ENCODE data around the gene RXYLT1. TPM values are rescaled to one million over a fixed set of nuclear protein-coding genes. Genes with fewer than 3 reads are reported as not detected.

The RXYLT1 gene
- total RNA-seq, 1 experiment from 2014 or later = 21.1 TPM

DNA sequence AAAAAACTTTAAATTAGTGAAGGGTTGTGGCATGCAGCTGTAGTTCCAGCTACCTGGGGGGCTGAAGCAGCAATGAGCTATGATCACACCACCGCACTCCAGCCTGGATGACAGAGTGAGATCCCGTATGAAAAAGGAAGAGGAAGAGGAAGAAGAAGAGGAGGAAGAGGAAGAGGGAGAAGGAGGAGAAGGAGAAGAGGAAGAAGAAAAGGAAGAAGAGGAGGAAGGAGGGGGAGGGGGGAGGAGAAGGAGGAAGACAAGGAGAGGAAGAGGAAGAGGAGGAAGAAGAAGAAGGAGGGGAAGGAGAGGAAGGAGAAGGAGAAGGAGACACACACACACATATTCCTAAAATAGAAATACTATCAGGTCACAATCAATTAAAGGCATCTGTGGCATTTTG, 32.0 kb downstream of the RXYLT1 start:
- no peak for DNase-seq (ENCODE audit: low spot score)
- CTCF ChIA-PET = no interaction called here
- intact Hi-C loops (cut with micrococcal nuclease; ENCODE audit: unreplicated experiment) = no loop called here
- Histone ChIP-seq H3K4me3 (ENCODE audit: low read depth, low read length, poor library complexity, severe bottlenecking) (no peak overlapping the region), H3K27me3 (replicated peaks; ENCODE audit: insufficient read depth, low read depth, low read length, poor library complexity) (no peaks in the 10 kb centered on the region), H3K9me3 (ENCODE audit: low read depth, low read length, poor library complexity, severe bottlenecking) (no peaks in the 10 kb centered on the region), H3K27ac (ENCODE audit: low read depth, low read length, poor library complexity, severe bottlenecking) (no peak overlapping the region), H3K4me1 (ENCODE audit: insufficient read depth, low read length, poor library complexity, severe bottlenecking) (peaks cover 4% of the 10 kb centered on the region), H3K36me3 (ENCODE audit: insufficient read depth, low read length, poor library complexity, severe bottlenecking) (no peaks in the 10 kb centered on the region)
- no peak for TF ChIP-seq EZH2 (IDR thresholded peaks at IDR 0.05; ENCODE audit: borderline replicate concordance, low read depth, low read length, poor library complexity, severe bottlenecking)
- TF ChIP-seq CTCF (conservative IDR thresholded peaks at IDR 0.05; ENCODE audit: low read depth, low read length) = no peak
- POLR2A ChIA-PET (ENCODE audit: low non-redundant PET) = no interaction called here
- BruUV-seq (replicated peaks) = no TSS peak

DNA sequence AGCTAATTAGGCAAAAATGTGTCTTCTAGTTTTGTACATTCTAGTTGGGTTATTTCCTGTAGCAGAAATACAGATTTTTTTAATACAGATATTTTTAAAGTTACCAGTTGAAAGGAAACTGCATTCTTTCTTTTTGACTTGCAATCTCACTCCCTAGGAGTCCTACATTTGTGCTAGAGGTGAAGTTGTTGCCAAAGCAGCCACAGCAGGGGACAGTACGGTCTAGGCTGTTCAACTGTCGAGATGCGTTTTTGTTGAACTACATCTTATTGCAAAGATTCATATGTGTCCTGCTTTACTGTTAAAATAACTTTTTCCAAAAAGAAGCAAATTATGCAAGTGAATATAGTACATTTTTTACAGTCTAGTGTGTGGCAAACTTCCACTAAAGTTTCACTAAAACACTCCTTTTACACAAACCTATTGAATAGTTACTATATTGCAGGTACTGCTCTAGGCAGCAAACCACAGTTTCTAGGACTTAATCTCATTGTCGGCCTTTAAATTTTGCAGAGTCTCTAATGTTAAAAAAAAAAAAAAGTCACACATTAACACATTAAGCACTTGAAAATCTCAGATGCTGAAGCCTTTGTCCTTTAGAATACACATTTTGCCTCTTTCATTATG, 34.5 kb downstream of the RXYLT1 start:
- DNase-seq (ENCODE audit: low spot score) = no peak
- Histone ChIP-seq H3K4me3 (ENCODE audit: low read depth, low read length, poor library complexity, severe bottlenecking) (no peak overlapping the region), H3K27ac (ENCODE audit: low read depth, low read length, poor library complexity, severe bottlenecking) (no peak overlapping the region), H3K36me3 (ENCODE audit: insufficient read depth, low read length, poor library complexity, severe bottlenecking) (no peaks in the 10 kb centered on the region), H3K4me1 (ENCODE audit: insufficient read depth, low read length, poor library complexity, severe bottlenecking) (peaks cover under 1% of the 10 kb centered on the region), H3K27me3 (replicated peaks; ENCODE audit: insufficient read depth, low read depth, low read length, poor library complexity) (no peaks in the 10 kb centered on the region), H3K9me3 (ENCODE audit: low read depth, low read length, poor library complexity, severe bottlenecking) (no peaks in the 10 kb centered on the region)
- intact Hi-C loops (cut with micrococcal nuclease; ENCODE audit: unreplicated experiment) = no loop called here
- TF ChIP-seq EZH2 (IDR thresholded peaks at IDR 0.05; ENCODE audit: borderline replicate concordance, low read depth, low read length, poor library complexity, severe bottlenecking) (no peak), CTCF (conservative IDR thresholded peaks at IDR 0.05; ENCODE audit: low read depth, low read length) (no peak)
- POLR2A ChIA-PET (ENCODE audit: low non-redundant PET) = no interaction called here
- BruUV-seq (replicated peaks) = no TSS peak
- CTCF ChIA-PET = no interaction called here

DNA sequence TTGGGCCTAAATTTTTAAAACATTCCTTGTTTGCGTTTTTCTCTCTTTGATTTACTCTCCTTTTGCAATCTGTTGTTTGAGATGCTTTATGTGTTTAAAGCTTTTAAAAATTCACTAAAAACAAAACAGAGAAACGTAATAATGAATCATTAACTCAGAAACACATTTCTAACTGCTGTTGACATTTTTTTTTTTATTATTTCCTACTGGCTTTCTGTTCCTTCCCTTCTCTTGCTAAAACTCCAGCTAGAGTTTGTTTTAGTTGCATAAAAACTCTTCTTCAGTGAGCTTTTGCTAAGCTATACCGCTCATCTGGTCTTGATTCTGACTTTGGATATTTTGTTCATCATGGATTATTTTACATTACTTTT, 35.8 kb downstream of the RXYLT1 start:
- Histone ChIP-seq H3K27ac (ENCODE audit: low read depth, low read length, poor library complexity, severe bottlenecking) (no peak overlapping the region), H3K9me3 (ENCODE audit: low read depth, low read length, poor library complexity, severe bottlenecking) (no peaks in the 10 kb centered on the region), H3K36me3 (ENCODE audit: insufficient read depth, low read length, poor library complexity, severe bottlenecking) (no peaks in the 10 kb centered on the region), H3K4me1 (ENCODE audit: insufficient read depth, low read length, poor library complexity, severe bottlenecking) (no peaks in the 10 kb centered on the region), H3K27me3 (replicated peaks; ENCODE audit: insufficient read depth, low read depth, low read length, poor library complexity) (no peaks in the 10 kb centered on the region), H3K4me3 (ENCODE audit: low read depth, low read length, poor library complexity, severe bottlenecking) (no peak overlapping the region)
- ChIA-PET CTCF (no interaction called here), POLR2A (ENCODE audit: low non-redundant PET) (no interaction called here)
- BruUV-seq (replicated peaks) = no TSS peak
- no peak for TF ChIP-seq EZH2 (IDR thresholded peaks at IDR 0.05; ENCODE audit: borderline replicate concordance, low read depth, low read length, poor library complexity, severe bottlenecking)
- intact Hi-C loops (cut with micrococcal nuclease; ENCODE audit: unreplicated experiment) = no loop called here
- DNase-seq (ENCODE audit: low spot score) = no peak

DNA sequence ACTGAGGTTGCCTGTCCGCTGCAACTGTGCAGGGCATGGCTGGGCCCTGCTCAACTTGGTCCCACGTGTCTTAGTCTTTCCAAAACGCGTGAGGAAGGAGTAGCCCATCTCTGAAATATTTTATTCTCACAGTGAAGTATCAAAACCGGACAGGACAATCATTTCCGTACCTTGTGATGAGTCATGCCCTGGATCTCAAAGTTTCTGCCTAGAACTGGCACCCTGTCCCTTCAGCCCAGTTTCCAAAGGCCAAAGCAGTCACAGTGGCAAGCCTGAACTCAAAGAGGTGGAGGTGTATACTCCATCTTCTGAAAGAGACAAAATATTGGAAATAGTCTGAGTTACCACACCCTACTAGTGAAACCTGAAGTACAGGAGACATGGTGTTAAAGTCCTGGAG, 36.3 kb downstream of the RXYLT1 start:
- no peak for DNase-seq (ENCODE audit: low spot score)
- no peak overlapping the region for H3K27ac ChIP-seq (ENCODE audit: low read depth, low read length, poor library complexity, severe bottlenecking)
- intact Hi-C loops (cut with micrococcal nuclease; ENCODE audit: unreplicated experiment) = no loop called here
- H3K36me3 ChIP-seq (ENCODE audit: insufficient read depth, low read length, poor library complexity, severe bottlenecking) = no peaks in the 10 kb centered on the region
- H3K4me3 ChIP-seq (ENCODE audit: low read depth, low read length, poor library complexity, severe bottlenecking) = no peak overlapping the region
- ChIA-PET POLR2A (ENCODE audit: low non-redundant PET) (no interaction called here), CTCF (interaction anchor here (0.5 kb wide), 1 partner anchor 260 kb away, joined by 3 read pairs; no protein-coding TSS in a partner anchor)
- H3K9me3 ChIP-seq (ENCODE audit: low read depth, low read length, poor library complexity, severe bottlenecking) = no peaks in the 10 kb centered on the region
- BruUV-seq (replicated peaks) = no TSS peak
- no peak for TF ChIP-seq CTCF (conservative IDR thresholded peaks at IDR 0.05; ENCODE audit: low read depth, low read length)
- TF ChIP-seq EZH2 (IDR thresholded peaks at IDR 0.05; ENCODE audit: borderline replicate concordance, low read depth, low read length, poor library complexity, severe bottlenecking) = no peak
- no peaks in the 10 kb centered on the region for H3K4me1 ChIP-seq (ENCODE audit: insufficient read depth, low read length, poor library complexity, severe bottlenecking)
- H3K27me3 ChIP-seq (replicated peaks; ENCODE audit: insufficient read depth, low read depth, low read length, poor library complexity) = no peaks in the 10 kb centered on the region
